GM23338 (cell line): Measurements from ENCODE around the gene URI1. TPM values are rescaled to one million over a fixed set of nuclear protein-coding genes. Genes with fewer than 3 reads are reported as not detected.

Experiments
- ATAC-seq: fragments of 200-7000 bp; cut with Tn5 transposase; 3 replicates; pipeline ENCODE4 v1.9.1; 2020
- DNase-seq: peaks from one replicate; pipeline ENCODE4 v3.0.0-alpha.2; 2015; ENCODE audit warnings: low spot score
- H2AFZ ChIP-seq: fragments of 200-600 bp; sonication (generic); 2 replicates; pipeline ENCODE4 v1.8.0; 2016; ENCODE audit warnings: antibody characterized with exemption, mild to moderate bottlenecking, moderate library complexity
- H3F3A ChIP-seq: fragments of 200-600 bp; sonication (generic); replicated peaks from 2 replicates; pipeline ENCODE4 v1.8.0; 2017; ENCODE audit warnings: antibody characterized with exemption, mixed run types, low read depth
- H3K27ac ChIP-seq: fragments of 200-600 bp; sonication (generic); 2 replicates; pipeline ENCODE4 v1.6.1; 2016; ENCODE audit warnings: low read depth
- H3K27me3 ChIP-seq: fragments of 200-600 bp; sonication (generic); 2 replicates; pipeline ENCODE4 v1.8.0; 2016; ENCODE audit warnings: mild to moderate bottlenecking, mixed run types, moderate library complexity; ENCODE audit not compliant: insufficient read depth
- H3K36me3 ChIP-seq: fragments of 200-600 bp; sonication (generic); 2 replicates; pipeline ENCODE4 v1.8.0; 2016; ENCODE audit warnings: mild to moderate bottlenecking; ENCODE audit not compliant: insufficient read depth
- H3K4me1 ChIP-seq: fragments of 200-600 bp; sonication (generic); 2 replicates; pipeline ENCODE4 v1.8.0; 2016; ENCODE audit warnings: mild to moderate bottlenecking, moderate library complexity; ENCODE audit not compliant: insufficient read depth
- H3K4me2 ChIP-seq: fragments of 200-600 bp; sonication (generic); 2 replicates; pipeline ENCODE4 v1.7.1; 2017; ENCODE audit warnings: mixed run types
- H3K4me3 ChIP-seq: fragments of 200-600 bp; sonication (generic); 2 replicates; pipeline ENCODE4 v1.6.1; 2016; ENCODE audit warnings: mixed run types
- H3K79me2 ChIP-seq: fragments of 200-600 bp; sonication (generic); replicated peaks from 2 replicates; pipeline ENCODE4 v1.8.0; 2017; ENCODE audit warnings: mild to moderate bottlenecking; ENCODE audit not compliant: insufficient read depth
- H3K9me2 ChIP-seq: fragments of 200-600 bp; sonication (generic); 2 replicates; pipeline ENCODE4 v1.8.0; 2017; ENCODE audit not compliant: insufficient read depth
- H4K20me1 ChIP-seq: fragments of 200-600 bp; sonication (generic); replicated peaks from 2 replicates; pipeline ENCODE4 v1.8.0; 2017; ENCODE audit warnings: mild to moderate bottlenecking; ENCODE audit not compliant: insufficient read depth
- H3K27ac Mint-ChIP-seq: 2 replicates; pipeline ENCODE4 v1.8.0; 2020; ENCODE audit warnings: inconsistent platforms, mild to moderate bottlenecking, moderate library complexity, mixed read lengths
- H3K27me3 Mint-ChIP-seq: 3 replicates; pipeline ENCODE4 v1.8.0; 2022; ENCODE audit warnings: low read depth, mild to moderate bottlenecking, moderate library complexity, mixed read lengths, inconsistent platforms; ENCODE audit not compliant: insufficient read depth, poor library complexity
- H3K36me3 Mint-ChIP-seq: 3 replicates; pipeline ENCODE4 v1.8.0; 2021; ENCODE audit warnings: low read depth, mild to moderate bottlenecking, inconsistent platforms, moderate library complexity, mixed read lengths
- H3K4me1 Mint-ChIP-seq: 3 replicates; pipeline ENCODE4 v1.8.0; 2020; ENCODE audit warnings: mild to moderate bottlenecking, inconsistent platforms, mixed read lengths
- H3K4me3 Mint-ChIP-seq: 3 replicates; pipeline ENCODE4 v1.8.0; 2021; ENCODE audit warnings: moderate library complexity, mild to moderate bottlenecking, inconsistent platforms, mixed read lengths
- H3K9me3 Mint-ChIP-seq: 3 replicates; pipeline ENCODE4 v1.8.0; 2020; ENCODE audit warnings: moderate library complexity, mild to moderate bottlenecking, inconsistent platforms, mixed read lengths
- CREB1 ChIP-seq: fragments of 250-450 bp; sonication (Bioruptor Pico); IDR thresholded peaks from 2 replicates; pipeline ENCODE4 v1.5.0; 2020; ENCODE audit warnings: low read depth, mild to moderate bottlenecking, moderate library complexity
- CTCF ChIP-seq, 2 experiments: fragments of 200-600 bp in 1 of 2; sonication (generic) in 1 of 2; conservative IDR thresholded peaks; 2 replicates each; pipeline versions ENCODE4 v1.5.1 to v1.6.1; 2016 to 2017; ENCODE audit warnings: antibody characterized with exemption in 2 of 2, low read depth in 2 of 2, mild to moderate bottlenecking in 2 of 2, moderate library complexity in 1 of 2
- ETS1 ChIP-seq: IDR thresholded peaks from 2 replicates; pipeline ENCODE4 v1.6.1; 2016; ENCODE audit warnings: antibody characterized with exemption
- EZH2phosphoT487 ChIP-seq: fragments of 200-600 bp; sonication (generic); IDR thresholded peaks from one replicate; pipeline ENCODE4 v1.8.1; 2018; ENCODE audit warnings: antibody characterized with exemption; ENCODE audit not compliant: unreplicated experiment
- JUNB ChIP-seq: IDR thresholded peaks from one replicate; pipeline ENCODE4 v1.6.1; 2016; ENCODE audit warnings: antibody characterized with exemption; ENCODE audit not compliant: unreplicated experiment
- NANOG ChIP-seq: IDR thresholded peaks from 2 replicates; pipeline ENCODE4 v1.6.1; 2016; ENCODE audit warnings: antibody characterized with exemption, borderline replicate concordance
- POLR2AphosphoS5 ChIP-seq: IDR thresholded peaks from 2 replicates; pipeline ENCODE4 v1.6.1; 2016; ENCODE audit warnings: antibody characterized with exemption, low read depth
- STAT1 ChIP-seq: IDR thresholded peaks from one replicate; pipeline ENCODE4 v1.6.1; 2016; ENCODE audit warnings: antibody characterized with exemption; ENCODE audit not compliant: unreplicated experiment
- ZNF114 ChIP-seq: fragments of 250-450 bp; sonication (Bioruptor Pico); IDR thresholded peaks from 2 replicates; pipeline ENCODE4 v1.5.0; 2020; ENCODE audit warnings: mild to moderate bottlenecking, moderate library complexity
- ZNF331 ChIP-seq: fragments of 250-450 bp; sonication (Bioruptor Pico); IDR thresholded peaks from 2 replicates; pipeline ENCODE4 v1.5.0; 2020; ENCODE audit warnings: low read depth, mild to moderate bottlenecking, moderate library complexity
- ZNF462 ChIP-seq: fragments of 250-450 bp; sonication (Bioruptor Pico); IDR thresholded peaks from 2 replicates; pipeline ENCODE4 v1.5.0; 2020; ENCODE audit warnings: mild to moderate bottlenecking, moderate library complexity
- polyA plus RNA-seq: library from polyadenylated mRNA; unstranded; fragments of >200 nt; fragmentation: Nextera tagmentation; extraction: Ambion mirVana; gene quantifications from 2 replicates; pipeline ENCODE4 v1.2.1, GENCODE V29; 2016
- total RNA-seq: library from RNA; depleted of rRNA; stranded (reverse); fragments of >200 nt; shearing (Covaris generic); gene quantifications from 2 replicates; pipeline ENCODE4 v1.2.3, GENCODE V29; 2014

Gene URI1
- total and polyA plus RNA-seq, 2 experiments from 2014 or later = 27.6 to 68.4 TPM

- TF ChIP-seq ZNF462 (CRISPR knock-in tag) (no peak), NANOG (no peak), CREB1 (CRISPR knock-in tag) (no peak), STAT1 (no peak), ZNF331 (CRISPR knock-in tag) (no peak), POLR2AphosphoS5 (no peak), JUNB (no peak), ETS1 (no peak)
These were observed 75.1 kb downstream of the URI1 start (continued) for GRCh38 chr19:30017172-30017571.

GRCh38 chr19:30020189-30020588 lies 78.2 kb downstream of the URI1 start:
- Mint-ChIP-seq H3K27ac (no peak overlapping the region; the same call in 1 of the 2 replicates), H3K4me1 (peaks cover 6% of the 10 kb centered on the region; the same call in 1 of the 3 replicates), H3K4me3 (no peak overlapping the region), H3K27me3 (no peaks in the 10 kb centered on the region), H3K9me3 (no peaks in the 10 kb centered on the region), H3K36me3 (peaks cover 18% of the 10 kb centered on the region; the same call in 2 of the 3 replicates)
- H3F3A ChIP-seq = no peaks in the 10 kb centered on the region
- no peak overlapping the region for H2AFZ ChIP-seq
- H3K4me1 ChIP-seq = peaks cover 7% of the 10 kb centered on the region
- H3K4me3 ChIP-seq = no peak overlapping the region
- ATAC-seq (no peak), DNase-seq (no peak)
- H3K79me2 ChIP-seq = no peaks in the 10 kb centered on the region
- H3K9me2 ChIP-seq = no peaks in the 10 kb centered on the region
- no peak overlapping the region for H3K27ac ChIP-seq
- H4K20me1 ChIP-seq = no peaks in the 10 kb centered on the region
- no peaks in the 10 kb centered on the region for H3K27me3 ChIP-seq
- no peaks in the 10 kb centered on the region for H3K36me3 ChIP-seq
- no peak overlapping the region for H3K4me2 ChIP-seq
- TF ChIP-seq ZNF114 (no peak), CTCF (conservative IDR thresholded peaks at IDR 0.05; ENCODE audit: low read depth in 2 of 2) (no peak), ETS1 (no peak), EZH2phosphoT487 (no peak)
